ENCODE data around the gene TINAGL1.

Gene TINAGL1

DNA sequence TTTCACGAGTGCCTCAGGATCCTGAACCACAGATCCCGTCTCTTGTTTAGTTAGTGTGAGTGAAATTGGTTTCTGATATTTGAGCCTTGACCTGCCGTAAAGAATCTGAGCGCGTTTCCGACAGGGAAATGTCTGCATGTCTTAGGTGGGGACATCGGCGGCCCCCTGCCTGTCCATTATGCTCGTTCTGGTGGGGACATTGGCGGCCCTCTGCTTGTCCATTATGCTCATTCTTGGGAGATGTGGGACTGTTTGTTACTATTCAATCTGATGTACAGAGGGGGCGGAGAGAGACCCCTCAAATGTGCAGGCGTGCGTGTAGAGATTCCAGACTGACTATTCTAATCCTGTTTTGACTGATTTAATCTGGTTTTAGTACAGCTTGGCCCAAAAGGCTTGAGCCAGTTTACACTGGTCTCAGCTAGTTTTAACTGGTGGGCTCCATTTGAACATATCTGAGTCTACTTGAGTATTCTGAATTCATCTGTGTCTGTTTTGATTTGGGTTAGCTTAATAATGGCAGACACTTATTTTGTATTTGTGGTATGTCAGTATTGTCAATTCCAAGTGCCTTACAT is 6.6 kb upstream of the TINAGL1 start:
- DNase-seq = no peak

DNA sequence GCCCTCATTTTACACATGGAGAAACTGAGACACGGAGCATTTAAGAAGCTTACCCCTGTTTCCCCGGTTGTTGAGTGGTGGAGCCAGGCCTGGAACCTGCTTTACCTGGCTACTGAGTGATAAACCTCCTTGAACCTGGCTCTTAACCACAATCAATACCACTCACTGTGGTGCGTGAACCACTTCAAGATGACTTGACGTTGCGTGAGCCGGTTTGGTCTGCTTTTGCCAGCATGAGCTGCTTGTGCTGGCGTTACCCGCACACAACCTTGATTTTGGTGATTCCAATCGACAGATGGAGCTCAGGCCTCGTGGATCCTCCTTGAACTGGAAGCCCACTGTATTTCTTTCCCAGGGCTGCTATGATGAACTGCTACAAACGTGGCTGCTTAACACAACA is 6.1 kb upstream of the TINAGL1 start:
- no peak for DNase-seq

DNA sequence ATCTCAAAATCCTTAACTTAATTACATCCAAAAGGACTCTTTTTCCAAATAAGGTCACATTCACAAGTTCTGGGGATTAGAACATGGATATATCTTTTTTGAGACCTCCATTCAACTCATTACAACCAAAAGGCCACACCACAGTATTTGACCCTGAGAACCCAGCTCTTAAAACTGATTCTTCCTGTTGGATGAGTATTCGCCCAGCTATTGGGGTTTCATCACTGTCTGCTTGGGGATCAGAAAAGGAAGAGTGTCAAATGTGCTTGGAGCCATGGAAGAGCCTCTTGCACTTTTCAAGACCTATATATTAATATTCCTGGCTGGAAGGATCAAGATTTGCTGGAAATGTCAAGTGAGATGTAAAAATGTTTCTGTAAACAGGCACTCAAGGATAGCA is 5.4 kb upstream of the TINAGL1 start:
- DNase-seq = no peak

DNA sequence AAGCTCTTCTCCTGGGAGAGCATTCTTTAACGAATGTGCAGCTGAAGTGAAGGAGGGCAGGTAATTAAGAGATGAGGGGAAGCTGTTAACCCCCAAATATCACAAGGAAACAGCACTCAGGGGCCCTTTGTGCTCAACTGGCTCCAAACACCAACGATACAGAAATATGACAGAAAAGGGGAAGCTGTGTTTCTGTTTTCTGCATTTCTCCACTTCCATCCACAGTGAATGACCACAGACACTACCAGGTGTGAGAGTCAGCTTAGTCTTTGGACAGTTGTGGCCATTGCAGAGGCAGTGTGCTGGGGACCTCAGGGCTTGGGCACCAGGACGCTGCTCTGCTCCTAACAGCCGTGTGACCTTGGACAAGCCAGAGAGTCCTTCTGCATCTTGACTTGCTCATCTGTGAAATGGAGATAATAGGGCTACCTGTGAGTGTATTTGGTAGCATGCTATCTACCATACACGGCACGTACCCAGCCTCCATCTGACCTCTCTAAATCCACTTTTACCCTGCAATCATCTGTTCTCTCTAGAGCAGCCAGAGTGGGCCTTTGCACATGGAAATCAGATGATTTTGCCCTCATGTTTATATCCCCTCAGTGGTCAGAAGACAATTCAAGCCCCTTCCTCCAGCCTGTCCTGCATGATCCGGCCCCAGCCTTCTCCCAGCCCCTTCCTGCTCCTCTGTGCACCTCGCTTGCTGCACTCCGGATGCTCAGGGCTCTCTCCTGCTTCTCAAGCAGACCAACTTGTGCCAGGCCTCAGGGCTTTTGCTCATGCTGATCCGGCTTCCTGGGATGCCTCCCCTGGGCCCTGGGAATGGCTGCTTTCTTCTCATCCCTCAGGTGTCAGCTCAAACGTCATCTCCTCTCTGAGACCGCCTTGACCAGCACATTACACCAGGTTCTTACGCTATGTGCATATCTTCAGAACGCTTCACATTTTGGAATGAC is 4.7 kb upstream of the TINAGL1 start:
- peak; percentile 15 for DNase-seq

DNA sequence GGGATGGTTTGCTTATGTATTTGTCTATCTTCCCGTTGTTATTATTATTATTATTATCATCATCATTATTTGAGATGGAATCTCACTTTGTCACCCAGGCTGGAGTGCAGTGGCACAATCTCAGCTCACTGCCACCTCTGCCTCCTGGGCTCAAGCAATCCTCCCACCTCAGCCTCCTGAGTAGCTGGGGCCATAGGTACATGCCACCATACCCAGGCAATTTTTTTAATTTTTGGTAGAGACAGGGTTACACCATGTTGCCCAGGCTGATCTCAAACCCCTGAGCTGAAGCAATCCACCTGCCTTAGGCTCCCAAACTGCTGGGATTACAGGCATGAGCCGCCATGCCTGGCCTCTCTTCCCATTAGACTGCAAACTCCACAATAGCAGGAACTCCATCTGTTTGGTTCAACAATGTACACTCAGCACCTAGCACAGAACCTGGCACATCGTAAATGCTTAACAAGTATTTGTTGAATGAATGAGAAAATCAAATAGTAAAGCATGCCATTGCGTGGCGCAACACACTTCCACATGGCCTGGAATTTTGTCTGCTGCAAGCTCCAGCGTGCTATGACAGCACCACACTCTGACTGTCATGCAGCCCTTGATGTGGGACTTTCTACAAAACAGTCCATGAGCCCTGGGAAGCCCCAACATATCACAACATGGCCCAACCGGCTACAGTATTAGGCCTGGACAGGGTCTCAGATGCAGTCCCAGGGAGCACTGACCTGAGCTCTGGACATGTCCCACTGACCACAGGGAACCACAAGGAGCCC is 3.8 kb upstream of the TINAGL1 start:
- DNase-seq = no peak

DNA sequence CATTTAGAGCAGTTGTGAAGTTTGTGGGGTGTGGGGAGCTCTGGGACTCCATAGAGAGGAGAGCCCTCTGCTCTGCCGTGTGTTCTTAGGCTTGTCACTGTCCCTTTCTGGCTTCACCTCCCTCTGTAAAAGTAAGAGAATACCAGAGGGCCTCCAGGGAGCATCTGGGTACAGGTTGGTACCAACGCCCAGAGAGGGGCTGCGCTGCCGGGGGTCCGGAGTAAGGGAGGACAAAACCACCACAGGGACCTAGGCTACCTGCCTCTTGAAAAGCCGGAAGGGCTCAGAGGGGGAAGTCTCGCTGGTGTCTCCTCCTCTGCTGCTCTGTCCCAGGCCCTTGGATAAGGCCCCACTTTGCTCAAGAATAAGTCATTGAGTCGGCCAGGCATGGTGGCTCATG is 3.1 kb upstream of the TINAGL1 start:
- no peak for DNase-seq

DNA sequence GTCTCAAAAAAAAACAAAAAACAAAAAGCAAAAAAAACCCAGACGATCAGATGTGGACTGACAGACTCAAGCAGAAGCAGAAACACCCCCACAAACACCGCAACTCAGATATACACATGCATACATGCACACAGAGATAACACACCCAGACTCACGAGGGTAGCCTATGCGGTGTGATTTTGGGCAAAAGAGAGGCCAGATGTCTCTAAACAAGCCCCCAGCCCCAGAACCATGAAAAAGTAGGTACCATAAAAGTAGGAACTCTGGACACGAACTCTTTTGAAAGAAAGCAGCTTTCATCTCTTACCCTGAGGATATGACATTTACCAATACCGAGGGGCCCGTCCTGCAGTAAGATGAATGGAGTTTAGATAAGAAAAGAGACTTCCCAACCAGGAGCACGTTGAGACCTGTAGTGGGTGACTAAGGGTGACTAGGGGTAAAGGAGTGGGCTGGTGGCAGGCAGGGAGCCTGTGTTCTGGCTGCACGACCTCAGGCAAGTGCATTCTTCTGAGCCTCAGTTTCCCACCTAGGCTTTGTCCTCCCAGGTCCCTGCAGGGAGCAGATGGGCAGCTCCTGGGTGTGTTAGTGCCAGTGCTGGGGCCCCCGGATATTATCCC is 1.5 kb upstream of the TINAGL1 start:
- DNase-seq = peak; percentile 82

DNA sequence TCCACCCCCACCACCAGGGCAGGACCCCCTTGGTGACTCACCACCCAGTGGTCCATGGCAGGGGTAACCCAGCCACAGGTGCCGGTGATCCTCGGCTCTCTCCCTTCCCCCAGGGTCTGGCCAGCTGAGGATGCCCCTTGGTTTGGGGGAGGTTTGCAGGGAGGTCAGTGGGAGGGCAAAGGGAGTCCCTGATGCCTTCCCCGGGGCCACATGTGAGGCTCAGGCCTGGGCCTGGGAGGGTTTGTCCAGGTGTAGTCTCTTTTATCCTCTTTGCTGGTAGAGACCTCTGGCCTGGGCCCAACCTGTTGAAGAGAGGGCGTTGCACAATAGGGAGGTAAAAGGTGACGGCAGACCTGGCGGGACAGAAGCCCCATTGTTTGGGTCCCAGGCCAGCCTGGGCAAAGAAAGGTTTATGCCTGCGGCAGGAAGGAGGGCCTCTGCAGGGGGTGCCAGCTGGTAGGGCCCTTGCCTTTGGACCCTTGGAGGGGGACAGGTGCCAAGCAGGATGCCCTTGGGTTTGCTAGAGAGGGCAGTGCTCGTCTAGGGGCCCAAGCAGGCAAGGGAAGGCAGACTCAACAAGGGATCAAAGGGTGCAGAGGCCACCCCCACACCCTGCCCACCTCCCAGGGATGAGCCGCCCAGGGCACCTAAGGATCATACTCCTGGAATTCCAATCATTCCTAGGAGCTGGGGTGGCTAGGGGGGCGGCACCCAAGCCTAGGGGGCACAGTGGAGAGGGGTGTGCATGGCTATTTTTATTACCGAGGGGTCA is 760 bp upstream of the TINAGL1 start:
- DNase-seq = no peak

DNA sequence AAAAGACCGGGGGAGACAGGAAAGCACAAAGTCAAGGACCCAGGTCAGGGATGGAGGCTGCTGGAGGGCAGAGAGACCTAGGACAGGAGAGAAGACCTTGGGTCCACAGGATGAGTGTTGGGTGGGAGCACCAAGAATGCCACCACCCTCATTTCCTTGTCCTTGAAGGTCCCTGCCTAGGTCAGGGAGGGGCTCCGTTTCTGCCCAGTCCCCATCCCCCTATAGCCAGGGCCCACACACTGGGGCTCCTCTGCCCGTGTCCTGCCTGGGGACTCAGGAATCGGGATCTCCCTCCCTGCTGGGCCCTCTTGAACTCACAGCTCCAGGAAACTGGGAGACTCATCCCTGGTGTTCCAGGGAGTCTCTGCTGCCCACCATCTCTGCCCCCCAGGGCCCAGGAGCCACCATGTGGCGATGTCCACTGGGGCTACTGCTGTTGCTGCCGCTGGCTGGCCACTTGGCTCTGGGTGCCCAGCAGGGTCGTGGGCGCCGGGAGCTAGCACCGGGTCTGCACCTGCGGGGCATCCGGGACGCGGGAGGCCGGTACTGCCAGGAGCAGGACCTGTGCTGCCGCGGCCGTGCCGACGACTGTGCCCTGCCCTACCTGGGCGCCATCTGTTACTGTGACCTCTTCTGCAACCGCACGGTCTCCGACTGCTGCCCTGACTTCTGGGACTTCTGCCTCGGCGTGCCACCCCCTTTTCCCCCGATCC is 584 bp downstream of the TINAGL1 start:
- no peak for DNase-seq

DNA sequence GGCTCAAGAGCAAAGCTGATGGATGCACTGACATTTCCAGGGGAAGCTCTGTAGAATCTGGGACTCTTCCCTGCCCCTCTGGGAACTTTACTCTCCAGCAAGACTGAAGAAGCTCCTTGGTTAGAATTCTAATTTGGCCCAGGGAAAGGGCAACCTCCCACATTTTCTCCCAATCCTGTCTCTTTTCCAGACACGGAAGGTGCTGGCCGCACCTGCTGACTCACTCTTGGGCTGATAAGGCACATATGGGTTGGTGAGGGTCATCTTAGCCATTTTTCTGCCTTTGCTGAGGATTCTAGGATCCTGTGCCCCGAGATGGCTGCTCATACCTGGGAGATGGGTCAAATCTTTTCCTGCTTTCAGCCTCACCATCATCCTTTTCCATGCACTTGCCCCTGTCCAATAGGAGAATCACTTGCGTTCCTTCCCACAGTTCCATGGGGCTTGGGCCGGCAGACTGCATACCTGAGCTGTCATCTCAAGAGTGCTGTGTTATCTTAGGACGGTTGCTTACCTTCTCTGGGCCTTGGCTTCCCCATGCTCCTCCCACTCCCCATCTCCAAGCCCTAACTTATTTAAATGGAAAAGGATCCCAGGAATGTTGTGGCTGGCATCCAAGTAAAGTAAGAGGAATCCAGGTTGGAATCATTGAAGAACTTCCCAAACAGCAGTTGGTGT is 1.3 kb downstream of the TINAGL1 start:
- DNase-seq = no peak

DNA sequence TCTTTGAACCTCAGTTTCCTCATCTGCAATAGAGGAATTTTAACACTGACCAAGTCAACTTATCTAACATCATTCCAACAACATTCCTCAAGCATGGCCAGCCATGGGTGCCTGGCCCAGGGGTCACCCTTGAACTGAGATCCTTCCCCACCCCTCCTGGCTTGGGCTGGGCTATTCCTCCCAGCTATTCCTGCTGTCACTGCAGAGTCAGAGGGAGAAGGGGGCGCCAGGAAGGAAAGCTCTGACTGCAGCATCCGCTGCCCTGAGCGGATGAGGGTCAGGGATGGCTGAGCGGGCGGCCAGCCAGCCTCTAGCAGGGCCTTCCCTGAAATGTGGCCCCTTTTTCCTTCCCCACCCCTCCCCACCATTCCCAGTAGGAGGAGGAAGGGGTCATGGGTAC is 3.1 kb downstream of the TINAGL1 start:
- DNase-seq = no peak

DNA sequence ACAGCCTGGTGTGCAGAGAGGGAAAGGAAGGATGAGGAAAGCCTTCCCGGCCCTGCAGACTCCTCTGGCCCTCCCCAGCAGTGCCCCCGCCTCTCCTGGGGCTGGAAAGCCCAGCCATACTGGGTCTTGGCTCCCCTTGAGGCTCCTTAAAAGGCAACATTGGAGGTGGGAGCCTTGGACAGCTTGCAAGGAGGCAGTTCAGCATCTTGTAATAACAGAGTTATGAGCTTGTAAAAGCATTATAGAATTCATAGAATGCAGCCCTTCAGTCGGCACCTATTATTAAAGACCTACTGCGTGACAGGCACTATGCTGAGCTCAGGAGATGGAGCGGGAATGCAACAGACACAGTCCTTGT is 4.2 kb downstream of the TINAGL1 start:
- DNase-seq = no peak

DNA sequence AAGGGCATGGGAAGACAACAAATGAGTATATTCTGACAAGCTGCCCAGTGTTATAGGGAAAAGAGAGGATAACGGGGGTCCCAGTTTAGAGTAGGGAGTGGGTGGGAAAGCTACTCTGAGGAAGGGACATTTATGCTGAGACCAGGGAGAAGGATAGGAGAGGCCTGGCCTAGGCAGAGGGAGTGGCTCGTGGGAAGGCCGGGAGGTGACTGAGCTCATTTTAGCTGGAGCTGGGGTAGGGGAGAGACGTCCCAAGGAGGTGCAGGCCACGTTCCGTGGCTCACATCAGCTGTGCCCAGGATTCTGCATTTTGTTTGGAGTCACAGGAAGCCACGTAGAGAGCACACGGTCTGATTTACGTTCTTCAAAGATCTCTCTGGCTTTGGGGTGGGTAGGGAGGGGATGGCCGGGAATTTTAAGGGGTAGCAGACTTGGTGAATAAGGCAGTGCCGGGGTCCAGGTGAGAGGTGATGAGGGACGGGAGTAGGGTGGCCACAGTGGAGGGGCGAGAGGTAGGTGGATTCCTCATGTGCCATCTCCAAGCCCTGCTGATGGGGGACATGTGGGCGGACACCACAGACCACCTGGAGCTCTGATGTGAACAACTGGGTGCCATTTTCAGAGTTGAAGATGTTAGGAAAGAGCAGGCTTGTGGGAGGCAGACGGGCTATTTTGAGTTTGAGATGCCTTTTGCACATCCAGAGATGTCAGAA is 4.7 kb downstream of the TINAGL1 start:
- DNase-seq = no peak

DNA sequence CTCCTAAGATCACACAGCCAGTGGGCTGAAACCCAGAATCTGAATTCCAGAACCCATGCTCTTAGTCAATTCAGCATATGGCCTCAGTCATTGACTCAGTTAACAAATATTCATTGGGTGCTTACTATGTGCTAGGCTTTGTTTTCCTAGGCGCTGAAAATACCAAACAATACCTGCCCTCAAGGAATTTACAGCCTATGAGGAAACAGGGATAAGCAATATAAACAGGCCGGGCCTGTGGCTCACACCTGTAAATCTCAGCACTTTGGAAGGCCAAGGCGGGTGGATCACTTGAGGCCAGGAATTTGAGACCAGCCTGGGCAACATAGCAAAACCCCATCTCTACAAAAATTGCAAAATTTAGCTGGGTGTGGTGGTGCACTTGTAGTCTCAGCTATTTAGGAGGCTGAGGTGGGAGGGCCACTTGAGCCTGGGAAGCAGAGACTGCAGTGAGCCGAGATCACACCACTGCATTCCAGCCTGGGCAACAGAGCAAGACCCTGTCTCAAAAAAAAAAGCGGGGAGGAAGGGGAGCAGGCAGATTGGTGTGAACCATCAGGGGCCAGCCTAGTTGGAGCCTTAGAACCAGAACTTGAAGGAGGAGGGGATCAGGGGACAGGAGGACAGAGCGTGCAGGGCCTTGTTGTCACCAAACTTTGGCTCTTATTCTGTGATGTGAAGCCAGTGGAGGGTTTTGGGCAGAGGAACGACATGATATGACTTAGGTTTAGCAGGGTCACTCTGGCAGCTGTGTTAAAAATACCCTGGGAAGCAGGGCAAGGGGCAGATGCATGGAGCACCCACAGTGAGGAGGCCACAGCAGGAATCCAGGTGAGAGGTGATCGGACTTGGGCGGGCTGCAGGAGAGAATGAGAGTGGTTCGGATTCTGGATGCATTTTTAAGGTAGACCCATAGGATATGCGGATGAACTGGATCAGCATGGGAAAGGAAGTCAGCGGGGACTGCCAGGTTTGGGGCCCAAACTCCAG is 5.8 kb downstream of the TINAGL1 start:
- no peak for DNase-seq

DNA sequence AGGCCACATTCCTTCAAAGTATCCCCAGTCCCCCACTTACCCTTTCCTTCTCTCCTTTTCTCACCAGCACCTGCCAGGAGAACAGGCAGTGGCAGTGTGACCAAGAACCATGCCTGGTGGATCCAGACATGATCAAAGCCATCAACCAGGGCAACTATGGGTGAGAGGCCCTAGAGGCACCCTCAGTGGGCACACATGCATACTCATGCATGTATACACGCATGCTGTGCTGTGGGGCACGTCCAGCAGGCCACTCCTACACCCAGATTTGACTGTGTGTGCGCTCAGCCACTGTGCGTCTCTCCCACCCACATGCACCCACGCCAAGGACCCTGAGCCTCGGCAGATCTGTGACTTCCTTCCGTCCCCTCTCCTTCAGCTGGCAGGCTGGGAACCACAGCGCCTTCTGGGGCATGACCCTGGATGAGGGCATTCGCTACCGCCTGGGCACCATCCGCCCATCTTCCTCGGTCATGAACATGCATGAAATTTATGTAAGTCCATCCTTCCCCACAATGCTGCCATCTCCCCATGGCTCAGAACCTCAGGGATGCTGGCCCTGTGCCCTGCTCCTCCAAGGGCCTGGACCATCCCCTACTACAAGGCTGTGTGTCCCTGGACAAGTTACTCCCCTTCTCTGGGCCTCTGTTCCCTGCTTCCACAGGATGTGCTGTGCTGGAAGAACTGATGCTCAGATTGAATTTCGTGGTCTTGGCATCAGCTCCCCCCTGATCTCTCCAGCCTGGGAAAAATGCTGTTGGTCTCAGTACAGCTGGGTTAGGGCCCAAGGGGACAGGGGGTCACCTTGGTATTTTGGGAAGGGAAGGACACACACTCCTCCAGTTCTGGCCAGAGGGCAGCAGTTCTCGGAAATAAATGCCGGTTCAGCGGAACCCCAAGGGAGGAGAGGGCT is 7.0 kb downstream of the TINAGL1 start:
- no peak for DNase-seq

DNA sequence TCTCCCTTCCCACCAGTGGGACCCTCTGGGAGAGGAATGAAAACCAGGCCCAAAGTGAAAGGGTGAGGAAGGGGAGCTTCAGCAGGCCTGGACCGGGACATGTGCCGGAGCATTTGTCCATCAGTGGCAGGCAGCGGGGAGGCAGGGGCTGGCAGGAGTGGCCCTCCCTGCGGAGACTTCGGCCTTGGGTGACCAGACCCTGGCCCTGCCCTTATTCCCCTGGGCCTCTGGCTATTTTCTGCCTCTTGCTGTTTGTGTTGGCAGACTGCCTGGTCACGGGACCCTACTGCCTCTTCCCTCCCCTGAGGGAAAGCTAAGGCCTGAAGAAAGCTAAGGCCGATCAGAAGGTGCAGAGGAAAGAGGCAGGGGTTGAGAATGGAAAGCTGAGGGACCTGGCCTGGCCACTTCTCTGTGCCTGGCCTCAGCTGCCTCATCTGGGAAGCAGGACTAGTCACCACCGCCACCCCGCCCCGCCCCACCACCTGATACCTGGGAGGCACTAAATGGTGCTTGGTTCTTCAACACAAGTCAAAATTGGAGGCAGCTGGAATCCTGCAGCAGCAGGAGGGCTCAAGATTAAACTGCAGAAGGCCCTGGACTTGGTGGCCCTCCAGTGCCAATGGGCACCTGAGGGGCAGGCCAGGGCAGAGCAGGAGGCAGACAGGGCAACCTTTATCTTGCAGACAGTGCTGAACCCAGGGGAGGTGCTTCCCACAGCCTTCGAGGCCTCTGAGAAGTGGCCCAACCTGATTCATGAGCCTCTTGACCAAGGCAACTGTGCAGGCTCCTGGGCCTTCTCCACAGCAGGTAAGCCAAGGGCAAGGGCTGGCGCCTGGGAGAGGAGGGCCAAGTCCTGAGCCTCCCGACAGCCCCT is 7.9 kb downstream of the TINAGL1 start:
- peak; percentile 36 for DNase-seq
